HG02642 (cell line): ENCODE results near the gene ARID1A.

Experiments used
- ATAC-seq: cut with Tn5 transposase; IDR thresholded peaks from one replicate; pipeline ENCODE4 v1.9.1; 2021; ENCODE audit warnings: mild to moderate bottlenecking; ENCODE audit not compliant: unreplicated experiment, poor library complexity

Gene ARID1A

DNA sequence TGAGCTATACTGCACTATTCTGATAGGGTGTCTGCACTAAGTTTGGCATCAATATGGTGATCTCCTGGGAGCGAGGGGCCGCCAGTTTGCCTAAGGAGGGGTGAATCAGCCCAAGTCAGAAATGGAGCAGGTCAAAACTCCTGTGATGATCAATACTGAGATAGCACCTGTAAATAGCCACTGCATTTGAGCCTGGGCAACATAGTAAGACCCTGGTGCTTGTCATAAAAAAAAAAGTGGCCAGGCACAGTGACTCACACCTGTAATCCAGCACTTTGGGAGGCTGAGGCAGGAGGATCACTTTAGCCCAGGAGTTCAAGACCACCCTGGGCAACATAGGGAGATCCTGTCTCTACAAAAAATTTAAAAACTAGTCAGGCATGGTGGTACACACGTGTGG is 119.1 kb downstream of the ARID1A start:
- ATAC-seq: no peak

DNA sequence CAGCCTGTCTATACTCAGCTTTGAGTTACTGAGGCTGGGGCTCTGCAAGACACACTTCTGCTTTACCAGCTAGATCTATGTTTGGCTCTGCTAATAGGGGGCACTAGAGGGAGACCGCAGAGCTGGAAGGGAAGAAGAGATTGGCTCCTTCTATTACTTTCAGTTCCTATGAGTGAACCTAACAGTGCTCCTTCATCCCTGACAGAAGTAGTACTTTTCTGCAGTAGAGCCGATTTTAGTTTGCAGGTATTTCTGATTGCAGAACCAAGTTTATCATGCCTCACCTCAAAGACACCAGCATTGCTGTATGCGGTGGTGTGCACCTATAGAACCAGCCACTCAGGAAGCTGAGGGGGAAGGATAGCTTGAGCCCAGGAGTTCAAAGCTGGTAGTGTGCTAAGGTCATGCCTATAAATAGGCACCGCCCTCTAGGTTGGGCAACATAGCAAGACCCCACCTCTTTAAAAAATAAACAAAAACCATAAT is 125.0 kb downstream of the ARID1A start:
- ATAC-seq: peak; percentile 77

DNA sequence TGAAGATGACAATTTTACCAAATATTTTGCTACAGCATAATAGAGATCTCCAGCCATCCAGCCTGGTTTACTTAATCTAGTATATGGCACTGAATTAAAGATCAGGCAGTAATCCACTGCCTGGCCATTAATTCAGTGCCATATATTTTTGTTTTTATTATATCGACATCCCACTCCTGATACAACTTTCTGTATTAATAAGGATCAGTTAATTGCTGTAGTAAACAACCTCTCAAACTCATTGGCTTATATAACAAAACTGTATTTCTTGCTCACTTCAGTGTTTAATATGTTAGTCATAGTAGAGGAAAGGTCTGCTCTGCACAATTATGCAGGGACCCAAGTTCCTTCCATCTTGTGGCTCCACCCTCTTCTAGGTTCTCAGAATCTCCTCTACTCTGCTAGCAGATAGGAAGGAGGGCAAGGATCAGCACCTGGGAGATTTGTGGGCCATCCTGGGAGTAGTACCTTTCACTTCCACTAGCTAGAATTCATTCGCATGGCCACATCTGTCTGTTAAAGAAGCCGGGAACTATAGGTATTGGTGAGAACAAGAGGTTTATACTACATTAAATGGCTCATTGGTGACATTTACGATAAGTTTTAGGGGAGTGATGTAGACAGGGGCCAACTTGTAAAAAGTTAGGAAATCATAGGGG is 127.1 kb downstream of the ARID1A start:
- ATAC-seq: no peak

DNA sequence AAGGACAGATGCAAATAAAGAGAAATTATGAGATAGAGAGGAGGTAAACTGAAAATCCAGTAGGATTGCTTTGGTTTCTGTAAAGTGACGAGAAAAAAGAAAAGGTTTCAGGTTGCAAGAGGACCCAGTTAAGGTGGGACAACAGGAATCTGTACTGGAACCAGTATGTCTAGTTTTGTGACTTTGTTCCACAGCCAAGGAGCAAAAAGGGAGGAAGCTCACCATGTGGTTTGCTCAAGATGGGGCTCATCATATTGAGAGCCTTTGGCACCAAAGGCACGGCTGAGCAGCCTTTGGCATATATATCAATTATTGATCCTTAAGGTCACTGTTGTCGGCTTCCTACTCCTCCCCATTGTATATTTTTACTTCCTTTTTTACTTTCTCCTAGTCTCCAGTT is 128.9 kb downstream of the ARID1A start:
- no peak for ATAC-seq

DNA sequence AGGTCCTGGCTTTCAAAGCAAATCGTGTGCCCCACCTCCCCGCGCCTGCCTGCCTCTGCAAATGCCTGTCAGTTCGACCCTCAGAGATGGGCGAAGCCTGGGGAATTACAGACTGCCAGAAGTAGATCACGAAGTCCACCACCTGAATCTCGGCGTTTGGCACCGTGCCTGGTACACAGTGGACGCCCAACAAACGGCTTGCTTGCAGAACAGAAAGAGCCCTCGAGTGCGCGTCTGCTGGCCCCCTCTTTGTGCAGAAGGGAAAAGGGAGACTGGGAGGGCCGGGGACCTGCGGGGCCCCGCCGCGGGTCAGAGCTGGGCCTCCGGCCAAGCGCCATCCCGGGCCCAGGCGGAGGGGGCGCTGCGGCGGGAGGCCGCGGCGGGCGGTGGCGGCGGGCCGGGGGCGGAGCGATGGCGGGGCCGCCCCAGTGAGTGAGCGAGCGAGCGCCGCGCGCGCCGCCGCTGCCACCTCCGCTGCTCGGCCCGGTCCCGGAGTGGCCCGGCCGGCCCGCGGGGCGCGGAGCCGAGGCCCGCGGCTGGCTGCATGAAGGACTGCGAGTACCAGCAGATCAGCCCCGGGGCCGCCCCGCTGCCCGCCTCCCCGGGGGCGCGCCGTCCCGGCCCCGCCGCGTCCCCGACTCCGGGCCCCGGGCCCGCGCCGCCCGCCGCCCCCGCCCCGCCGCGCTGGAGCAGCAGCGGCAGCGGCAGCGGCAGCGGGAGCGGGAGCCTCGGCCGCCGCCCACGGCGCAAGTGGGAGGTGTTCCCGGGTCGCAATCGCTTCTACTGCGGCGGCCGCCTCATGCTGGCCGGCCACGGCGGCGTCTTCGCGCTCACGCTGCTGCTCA is 130.7 kb downstream of the ARID1A start, which contains the start of gene ZDHHC18:
TSS of gene ZDHHC18 (plus strand) at position 428 of the 845 bp plus-strand sequence. CDS start at position 545, 117 bp downstream.
- peak; percentile 84 for ATAC-seq

DNA sequence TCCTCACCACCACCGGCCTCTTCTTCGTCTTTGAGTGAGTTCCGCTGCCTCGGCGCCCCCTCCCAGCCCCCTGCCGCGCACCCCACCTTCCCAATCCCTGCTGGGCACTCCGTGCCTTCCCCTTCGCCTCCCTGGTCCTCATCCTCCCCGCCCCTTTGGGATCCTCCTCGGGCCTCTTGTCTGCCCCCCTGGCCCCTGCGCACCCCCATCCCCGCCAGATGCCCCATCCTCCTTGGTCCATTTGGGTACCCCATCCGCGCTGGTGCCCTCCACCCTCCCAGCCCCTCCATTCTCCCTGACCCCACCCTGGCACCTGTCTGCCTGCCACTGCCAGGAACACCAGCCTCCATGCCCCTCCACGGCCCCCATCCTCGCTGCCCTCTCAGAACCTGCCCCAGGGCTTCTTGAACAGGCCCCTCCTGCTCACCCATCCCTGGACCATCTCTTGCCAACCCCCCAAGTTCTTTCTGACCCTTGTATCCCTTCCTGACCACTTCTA is 131.3 kb downstream of the ARID1A start:
- no peak for ATAC-seq

DNA sequence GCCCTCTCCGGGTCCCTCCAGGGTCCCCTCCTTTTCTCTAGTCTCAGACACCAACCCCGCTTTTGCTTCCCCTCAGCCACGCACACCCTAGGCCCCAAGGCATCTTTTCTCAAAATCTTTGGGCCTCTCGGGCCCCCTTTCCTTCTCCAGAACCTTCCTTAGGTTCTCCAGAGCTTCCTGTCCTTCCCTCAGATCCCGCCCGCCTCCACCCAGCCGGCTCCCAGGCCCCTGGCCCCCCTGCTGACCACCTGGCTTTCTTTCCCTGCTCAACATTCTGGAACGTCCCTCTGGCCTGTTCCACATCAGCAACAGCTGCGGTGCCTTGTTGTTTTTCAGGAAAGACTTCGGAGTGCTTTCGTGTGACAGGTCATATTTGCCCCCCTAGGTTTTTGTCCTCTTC is 131.8 kb downstream of the ARID1A start:
- ATAC-seq: no peak

DNA sequence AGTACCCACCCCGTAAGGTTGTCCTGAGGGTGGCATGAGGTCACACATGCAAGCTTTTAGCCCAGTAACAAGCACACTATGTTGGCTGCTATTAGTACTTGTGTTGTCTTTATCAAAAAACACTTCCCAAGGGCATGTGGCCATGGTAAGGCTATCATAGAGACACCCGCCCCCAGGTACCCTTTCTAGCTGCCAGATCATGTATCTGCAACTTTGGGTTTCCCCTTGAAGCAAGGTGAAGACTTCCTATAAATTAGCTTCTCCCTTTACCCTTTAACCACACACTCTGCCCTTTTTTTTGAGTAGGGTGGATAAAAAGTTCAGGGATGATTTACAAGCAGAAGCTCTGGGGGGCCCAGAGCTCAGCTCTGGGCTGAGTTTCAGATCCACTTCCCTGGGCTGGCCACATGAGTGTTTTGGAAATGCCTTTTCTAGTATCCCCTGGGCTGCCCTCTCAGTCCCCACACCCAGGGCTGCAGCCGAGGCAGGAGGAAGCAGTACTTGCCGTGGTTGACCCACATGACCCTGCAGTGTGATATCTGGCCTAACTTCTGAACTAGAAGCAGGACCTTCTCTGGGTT is 132.7 kb downstream of the ARID1A start:
- no peak for ATAC-seq

DNA sequence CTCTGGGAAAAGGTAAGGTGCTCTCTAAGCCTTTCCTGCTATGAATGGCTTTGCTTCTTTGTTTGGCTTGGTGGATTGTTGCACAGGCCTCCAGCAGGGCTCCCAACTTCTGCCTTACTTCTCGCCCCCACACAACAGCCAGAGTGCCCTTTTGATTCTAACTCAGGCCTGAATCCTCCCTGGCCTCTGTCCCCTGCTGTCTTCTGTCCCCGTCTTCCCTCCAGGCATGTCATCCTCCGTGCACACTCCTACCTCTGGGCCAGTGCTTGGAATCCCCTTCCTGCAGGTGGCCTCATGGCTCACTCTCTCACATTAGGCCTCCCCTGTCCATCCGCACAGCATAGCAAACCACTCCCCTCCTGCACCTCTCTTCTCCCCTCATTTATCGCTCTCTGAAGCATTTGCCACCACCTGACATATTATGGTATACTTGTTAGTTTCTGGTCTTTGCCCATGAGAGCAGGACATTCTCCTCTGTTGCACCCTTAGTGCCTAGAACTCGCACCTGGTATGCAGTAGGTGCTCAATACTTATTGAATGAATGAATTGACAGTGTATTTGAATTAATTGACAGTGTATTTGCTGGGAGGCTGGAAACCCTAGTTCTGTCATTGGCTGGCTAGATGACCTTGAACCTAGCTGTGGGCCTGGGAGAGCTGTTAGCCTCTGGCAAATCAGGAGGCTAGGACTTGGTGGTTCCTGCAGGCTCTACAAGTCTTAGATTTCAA is 133.5 kb downstream of the ARID1A start:
- no peak for ATAC-seq

DNA sequence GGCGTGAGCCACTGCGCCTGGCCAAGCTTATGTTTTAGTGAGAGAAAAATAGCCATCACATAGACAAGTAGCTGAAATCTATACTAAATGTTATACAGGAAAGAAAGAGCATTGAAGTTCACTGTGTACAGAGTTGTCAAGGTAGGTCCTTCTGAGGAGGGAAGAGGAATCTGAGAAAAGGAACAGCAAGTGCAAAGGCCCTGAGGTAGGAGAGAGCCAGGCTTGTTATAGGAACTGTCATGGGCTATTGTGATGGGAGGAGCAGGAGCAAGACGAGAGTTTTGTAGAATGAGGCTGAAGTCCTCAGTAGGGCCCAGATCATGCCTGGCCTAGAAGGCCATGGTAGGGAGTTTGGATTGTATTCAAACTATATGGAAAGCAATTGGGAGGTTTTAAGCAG is 135.2 kb downstream of the ARID1A start:
- no peak for ATAC-seq
